Stimulated activated naive CD4-positive, alpha-beta T cell (primary cell): ENCODE data around the gene RASGRP4.
"Not testable (repeated sequence)": the region's sequence is repeated elsewhere in the genome, so short reads cannot be mapped to it uniquely, and the experiment has no call there.

Experiments used
- DNase-seq, 6 experiments: peaks; one replicate each; lab custom pipeline; 2025; lab: John Stamatoyannopoulos, UW

The RASGRP4 gene

GRCh38 chr19:38417146-38417543 lies 8.9 kb downstream of the RASGRP4 start:
- no peak for DNase-seq

GRCh38 chr19:38413416-38413815 lies 12.6 kb downstream of the RASGRP4 start:
- no peak for DNase-seq

- DNase-seq = no peak
These were observed 13.1 kb downstream of the RASGRP4 start for GRCh38 chr19:38412961-38413360.

GRCh38 chr19:38412491-38412890 lies 13.5 kb downstream of the RASGRP4 start:
- DNase-seq = no peak

GRCh38 chr19:38411898-38412297 lies 14.1 kb downstream of the RASGRP4 start:
- not testable (repeated sequence) for DNase-seq

- no peak for DNase-seq
These were observed 14.8 kb downstream of the RASGRP4 start for GRCh38 chr19:38411041-38411712.

- not testable (repeated sequence) for DNase-seq
These were observed 15.6 kb downstream of the RASGRP4 start for GRCh38 chr19:38410407-38410806.

GRCh38 chr19:38409631-38410133 lies 16.3 kb downstream of the RASGRP4 start:
- DNase-seq = no peak

GRCh38 chr19:38405276-38405675 lies 20.7 kb downstream of the RASGRP4 start:
- DNase-seq = no peak

GRCh38 chr19:38404858-38405257 lies 21.2 kb downstream of the RASGRP4 start:
- no peak for DNase-seq

- DNase-seq = peak; percentile 97 to 100 (median 98)
These were observed 22.9 kb downstream of the RASGRP4 start, which contains the start of gene FAM98C for GRCh38 chr19:38402967-38403674. TSS of gene FAM98C (plus strand) at chr19:38403093. CDS start at chr19:38403154, 61 bp downstream.

GRCh38 chr19:38402623-38402966 lies 23.4 kb downstream of the RASGRP4 start:
- DNase-seq = no peak

- DNase-seq = no peak
These were observed 24.9 kb downstream of the RASGRP4 start for GRCh38 chr19:38401148-38401547.

- no peak for DNase-seq
These were observed 25.7 kb downstream of the RASGRP4 start for GRCh38 chr19:38400361-38400760.

- DNase-seq = no peak
These were observed 26.5 kb downstream of the RASGRP4 start for GRCh38 chr19:38399537-38399936.

- no peak for DNase-seq
These were observed 26.9 kb downstream of the RASGRP4 start for GRCh38 chr19:38399081-38399480.

- DNase-seq = peak in 4 of 6 experiments; percentile 22 to 64 (median 50)
These were observed 30.5 kb downstream of the RASGRP4 start for GRCh38 chr19:38395381-38396114.

GRCh38 chr19:38394488-38394887 lies 31.5 kb downstream of the RASGRP4 start:
- peak in 5 of 6 experiments; percentile 34 to 54 (median 44) for DNase-seq

GRCh38 chr19:38392707-38393308 lies 33.2 kb downstream of the RASGRP4 start:
- no peak for DNase-seq

- no peak for DNase-seq
These were observed 34.0 kb downstream of the RASGRP4 start for GRCh38 chr19:38391911-38392464.

GRCh38 chr19:38389957-38390924 lies 35.8 kb downstream of the RASGRP4 start:
- DNase-seq = no peak
